HG03196 (cell line): Measurements from ENCODE around the gene MKRN2.
"Not testable (repeated sequence)": the region's sequence is repeated elsewhere in the genome, so short reads cannot be mapped to it uniquely, and the experiment has no call there.

ENCODE experiments used
- ATAC-seq: cut with Tn5 transposase; IDR thresholded peaks from one replicate; pipeline ENCODE4 v1.9.1; 2021; ENCODE audit not compliant: unreplicated experiment

The MKRN2 gene

DNA sequence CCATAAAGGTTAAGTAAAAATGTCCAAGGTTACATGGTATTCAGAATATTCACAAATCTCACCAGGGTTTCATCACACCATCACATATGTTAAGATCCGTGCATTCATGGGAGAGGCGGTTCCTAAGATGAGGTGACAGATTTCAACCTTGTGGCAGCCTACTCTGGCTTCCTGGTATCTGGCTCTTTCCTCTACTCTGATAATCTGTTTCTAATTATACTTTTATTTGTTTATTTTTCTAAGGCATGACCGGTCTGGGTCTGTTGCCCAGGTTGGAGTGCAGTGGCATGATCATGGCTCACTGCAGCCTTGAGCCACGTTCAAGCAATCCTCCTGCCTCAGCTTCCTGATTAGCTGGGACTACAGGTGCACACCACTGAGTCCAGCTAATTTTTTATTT is 72.7 kb downstream of the MKRN2 start:
- ATAC-seq: no peak

DNA sequence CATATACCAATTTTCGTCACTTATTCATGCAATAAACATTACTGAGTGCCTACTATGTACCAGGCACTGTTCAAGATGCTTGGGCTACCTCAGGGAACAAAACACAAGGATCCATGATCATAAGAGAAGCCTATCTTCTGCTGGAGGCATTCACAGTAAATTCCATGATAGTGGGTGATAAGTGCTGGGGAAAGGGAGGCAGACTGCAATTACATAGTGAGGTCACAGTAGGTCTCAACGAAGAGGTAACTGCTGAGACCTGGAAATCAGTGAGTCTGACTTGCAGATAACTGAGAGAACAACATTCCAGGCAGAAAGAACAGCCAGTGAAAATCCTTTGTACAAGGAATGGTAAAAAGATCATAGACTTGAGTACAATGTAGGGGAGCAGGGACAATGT is 73.4 kb downstream of the MKRN2 start:
- no peak for ATAC-seq

DNA sequence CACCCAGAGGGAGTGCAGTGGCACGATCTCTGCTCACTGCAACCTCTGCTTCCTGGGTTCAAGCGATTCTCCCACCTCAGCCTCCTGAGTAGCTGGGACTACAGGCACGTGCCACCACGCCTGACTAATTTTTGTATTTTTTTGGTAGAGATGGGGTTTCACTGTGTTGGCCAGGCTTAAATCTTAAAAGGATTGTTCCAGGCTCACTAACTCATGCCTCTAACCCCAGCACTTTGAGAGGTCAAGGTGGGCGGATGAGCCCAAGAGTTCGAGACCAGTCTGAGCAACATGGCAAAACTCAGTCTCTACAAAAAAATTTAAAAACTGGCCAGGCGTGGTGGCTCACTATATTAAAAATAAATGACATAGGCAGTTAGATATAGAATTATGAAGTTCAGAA is 74.0 kb downstream of the MKRN2 start:
- not testable (repeated sequence) for ATAC-seq

DNA sequence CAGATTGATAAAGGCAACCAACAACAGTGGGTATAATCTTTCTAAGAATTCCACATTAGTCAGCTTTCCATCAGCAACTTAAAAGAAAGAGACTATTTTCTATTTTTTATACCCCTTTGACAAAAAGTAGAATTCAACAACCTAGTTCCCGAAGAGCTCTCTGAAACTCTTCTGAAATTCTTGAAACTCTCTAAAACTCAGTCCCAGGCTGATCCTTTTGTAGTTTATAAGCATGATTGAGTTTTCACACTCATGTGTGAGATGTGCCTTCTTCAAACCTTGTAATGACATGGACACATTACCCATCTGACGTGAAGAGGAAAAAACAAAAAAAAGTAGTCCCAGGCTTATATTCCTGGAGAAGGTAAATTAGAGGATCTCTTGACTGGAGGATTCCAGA is 75.6 kb downstream of the MKRN2 start:
- ATAC-seq: no peak

DNA sequence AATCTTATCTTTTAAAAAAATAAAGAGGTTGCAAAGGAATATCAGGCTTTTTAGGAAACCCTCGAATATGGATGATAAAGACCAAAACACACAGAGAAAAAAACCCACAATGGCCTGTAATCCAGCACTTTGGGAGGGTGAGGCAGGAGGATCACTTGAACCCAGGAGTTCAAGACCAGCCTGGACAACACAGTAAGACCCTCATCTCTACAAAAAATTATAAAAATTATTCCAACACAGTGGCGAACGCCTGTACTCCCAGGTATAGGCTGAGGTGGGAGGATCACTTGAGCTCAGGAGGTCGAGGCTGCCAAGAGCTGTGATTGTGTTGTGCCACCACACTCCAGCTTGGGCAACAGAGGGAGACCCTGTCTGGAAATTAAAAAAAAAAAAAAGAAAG is 76.2 kb downstream of the MKRN2 start:
- no peak for ATAC-seq
